Common myeloid progenitor, CD34-positive (primary cell): ENCODE data around the gene SUCLG2.

Source experiments
- CTCF ChIA-PET: fragments of 350-600 bp; sonication (Branson Sonifier 250); formaldehyde crosslinking; loops from one replicate; lab custom pipeline; 2021; ENCODE audit warnings: antibody characterized with exemption; lab: Charles Lee
- POLR2A ChIA-PET: fragments of 350-600 bp; sonication (Branson Sonifier 250); formaldehyde crosslinking; loops from one replicate; lab custom pipeline; 2021; ENCODE audit warnings: antibody characterized with exemption; lab: Charles Lee
- DNase-seq, 3 donors: peaks; one replicate each; pipeline versions ENCODE4 v3.0.0 to v3.0.0-alpha.2; 2013
- H3K27ac ChIP-seq, 2 experiments: 1 replicate in 1 of 2; 2 replicates in 1 of 2; pipeline ENCODE4 v1.7.0; 2013; ENCODE audit warnings: inconsistent platforms in 2 of 2, low read length in 2 of 2, mild to moderate bottlenecking in 2 of 2, low read depth in 1 of 2, moderate library complexity in 1 of 2; ENCODE audit not compliant: severe bottlenecking in 2 of 2, insufficient read depth in 1 of 2, poor library complexity in 1 of 2
- H3K27me3 ChIP-seq, 5 experiments: replicated peaks in 2 of 5; 1 replicate in 3 of 5; 2 replicates in 2 of 5; pipeline versions ENCODE4 v1.6.1 to v1.7.0; 2013; ENCODE audit warnings: low read length in 4 of 5, mild to moderate bottlenecking in 2 of 5, moderate library complexity in 2 of 5, inconsistent platforms in 1 of 5; ENCODE audit not compliant: insufficient read depth in 5 of 5, control insufficient read depth in 4 of 5
- H3K36me3 ChIP-seq, 4 experiments: 1 replicate in 2 of 4; 2 replicates in 2 of 4; pipeline versions ENCODE4 v1.6.1 to v1.7.0; 2013; ENCODE audit warnings: low read length in 3 of 4, control low read depth in 1 of 4, mild to moderate bottlenecking in 1 of 4; ENCODE audit not compliant: control insufficient read depth in 4 of 4, insufficient read depth in 4 of 4
- H3K4me1 ChIP-seq, 4 experiments: 1 replicate in 3 of 4; 2 replicates in 1 of 4; pipeline versions ENCODE4 v1.6.1 to v1.7.1; 2013; ENCODE audit warnings: low read length in 3 of 4, mild to moderate bottlenecking in 3 of 4, control low read depth in 1 of 4, inconsistent platforms in 1 of 4, moderate library complexity in 1 of 4; ENCODE audit not compliant: control insufficient read depth in 4 of 4, insufficient read depth in 4 of 4; ENCODE audit errors: control extremely low read depth in 1 of 4
- H3K4me3 ChIP-seq, 7 experiments: 1 replicate in 4 of 7; 2 replicates in 3 of 7; pipeline versions ENCODE4 v1.5.1 to v1.7.0; 2013; ENCODE audit warnings: mild to moderate bottlenecking in 7 of 7, low read length in 6 of 7, moderate library complexity in 6 of 7, inconsistent platforms in 2 of 7, low read depth in 2 of 7, control low read depth in 1 of 7; ENCODE audit not compliant: insufficient read depth in 4 of 7, control insufficient read depth in 1 of 7; ENCODE audit errors: extremely low read depth in 1 of 7
- H3K9me3 ChIP-seq, 5 experiments: 1 replicate in 4 of 5; 2 replicates in 1 of 5; pipeline versions ENCODE4 v1.6.1 to v1.7.1; 2013; ENCODE audit warnings: low read length in 4 of 5, mild to moderate bottlenecking in 2 of 5, inconsistent platforms in 1 of 5, low read depth in 1 of 5, moderate library complexity in 1 of 5; ENCODE audit not compliant: control insufficient read depth in 4 of 5, insufficient read depth in 2 of 5; ENCODE audit errors: control extremely low read depth in 1 of 5
- WGBS: methylation state at CpG from one replicate; pipeline ENCODE4 v1.1.5; 2013; ENCODE audit not compliant: insufficient coverage; 5-methylcytosine and 5-hydroxymethylcytosine counted together

SUCLG2 gene

GRCh38 chr3:67361770-67362169, 292.6 kb downstream of the SUCLG2 start:
- POLR2A ChIA-PET = no interaction called here
- H3K36me3 ChIP-seq = no peaks in the 10 kb centered on the region
- H3K27ac ChIP-seq = no peak overlapping the region
- peaks cover 13 to 32% (median 25%) of the 10 kb centered on the region in 4 experiments for H3K4me1 ChIP-seq
- CTCF ChIA-PET = no interaction called here
- no peak overlapping the region for H3K4me3 ChIP-seq
- no peaks in the 10 kb centered on the region for H3K9me3 ChIP-seq
- no peaks in the 10 kb centered on the region for H3K27me3 ChIP-seq
- DNase-seq = no peak

DNA sequence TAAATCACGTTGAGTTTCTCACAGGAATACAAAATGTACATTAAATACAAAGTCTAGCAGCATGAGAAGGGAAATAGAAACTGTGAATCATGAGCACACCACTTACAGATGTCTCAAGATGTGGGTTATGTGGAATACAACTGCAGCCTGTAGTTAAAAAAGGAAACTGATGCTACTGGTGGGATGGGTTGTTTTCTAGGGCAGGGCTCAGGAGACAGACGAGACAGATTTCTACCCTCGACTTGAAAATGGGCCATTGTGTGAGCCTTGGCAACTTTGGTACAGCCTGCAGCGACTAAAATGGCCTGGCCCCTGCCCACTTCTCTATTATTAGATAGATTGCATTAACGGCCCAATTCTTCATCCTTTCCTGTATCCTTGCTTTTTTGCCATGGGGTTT, 293.1 kb downstream of the SUCLG2 start:
- DNase-seq = peak in 1 of 3 donors; percentile 31
- ChIA-PET POLR2A (no interaction called here), CTCF (no interaction called here)
- H3K36me3 ChIP-seq = no peaks in the 10 kb centered on the region
- 38% methylated on average over 4 of the region's 5 CpGs for WGBS
- no peak overlapping the region for H3K4me3 ChIP-seq
- H3K4me1 ChIP-seq = peaks cover 13 to 32% (median 25%) of the 10 kb centered on the region in 4 experiments
- H3K27me3 ChIP-seq = no peaks in the 10 kb centered on the region
- no peaks in the 10 kb centered on the region for H3K9me3 ChIP-seq
- H3K27ac ChIP-seq = no peak overlapping the region

DNA sequence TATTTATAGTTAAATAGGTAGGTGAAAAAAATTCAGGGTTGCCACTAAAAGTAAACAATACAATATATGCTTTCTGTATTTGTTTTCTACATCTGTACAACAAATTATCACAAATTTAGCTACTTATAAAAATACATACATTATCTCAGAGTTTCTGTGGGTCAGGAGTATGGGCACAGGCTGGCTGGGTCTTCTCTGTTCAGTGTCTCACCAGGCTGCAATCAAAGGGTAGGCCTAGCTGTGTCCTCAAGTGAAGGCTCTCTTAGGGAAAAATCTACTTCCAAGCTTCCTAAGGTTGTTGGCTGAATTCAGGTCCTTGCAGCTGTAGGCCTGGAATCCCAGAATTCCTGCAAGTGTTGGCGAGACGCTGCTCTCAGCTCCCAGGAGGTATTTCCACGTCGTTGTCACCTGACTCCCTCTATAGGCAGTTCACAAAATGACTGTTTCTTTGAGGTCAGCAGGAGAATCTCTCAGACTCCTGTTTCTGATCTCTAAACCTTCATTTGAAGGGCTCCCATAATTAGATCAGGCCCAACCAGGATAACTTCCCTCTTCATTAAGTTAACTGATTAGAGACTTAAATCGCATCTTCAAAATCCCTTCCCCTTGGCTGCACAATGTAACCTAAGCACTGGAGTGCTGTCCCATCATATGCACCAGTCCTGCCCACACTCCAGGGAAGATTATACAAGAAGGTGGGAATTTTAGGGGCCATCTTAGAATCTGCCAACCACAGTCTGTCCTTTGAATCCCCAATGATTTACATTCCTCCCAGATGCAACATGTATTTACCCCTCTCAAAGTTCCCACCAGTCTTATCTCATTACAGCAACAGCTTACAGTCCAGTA, 296.6 kb downstream of the SUCLG2 start:
- peak in 1 of 3 donors; percentile 13 for DNase-seq
- 6% methylated on average over 4 of the region's 5 CpGs for WGBS
- no peaks in the 10 kb centered on the region for H3K9me3 ChIP-seq
- H3K4me3 ChIP-seq = no peak overlapping the region
- no peak overlapping the region for H3K27ac ChIP-seq
- peaks cover 7 to 17% (median 10%) of the 10 kb centered on the region in 4 experiments for H3K4me1 ChIP-seq
- ChIA-PET POLR2A (no interaction called here), CTCF (interaction anchor here (1.1 kb wide), 1 partner anchor 21 kb away, joined by 3 read pairs; no protein-coding TSS in a partner anchor)
- no peaks in the 10 kb centered on the region for H3K27me3 ChIP-seq
- H3K36me3 ChIP-seq = no peaks in the 10 kb centered on the region

DNA sequence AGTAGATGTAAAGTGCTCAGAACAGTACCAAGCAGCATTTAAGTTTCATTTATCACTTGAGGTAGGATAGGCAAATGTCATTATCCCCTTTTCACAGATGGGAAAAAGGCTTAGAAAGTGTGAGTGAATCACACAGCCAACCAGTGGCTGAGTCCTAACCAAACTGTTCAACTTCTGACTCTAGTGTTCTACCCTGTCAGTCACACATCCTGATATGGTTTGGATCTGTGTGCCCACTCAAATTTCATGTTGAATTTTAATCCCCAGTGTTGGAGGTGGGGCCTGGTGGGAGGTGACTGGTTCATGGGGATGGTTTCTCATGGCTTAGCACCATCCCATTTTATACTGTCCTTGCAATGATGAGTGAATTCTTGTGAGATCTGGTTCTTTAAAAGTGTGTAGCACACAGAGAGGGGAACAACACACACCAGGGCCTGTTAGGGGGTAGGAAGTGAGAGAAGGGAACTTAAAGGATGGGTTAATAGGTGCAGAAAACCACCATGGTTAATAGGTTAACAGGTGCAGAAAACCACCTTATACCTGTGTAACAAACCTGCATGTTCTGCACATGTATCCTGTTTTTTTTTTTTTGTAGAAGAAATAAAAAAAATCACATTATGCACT, 304.7 kb downstream of the SUCLG2 start:
- Histone ChIP-seq H3K9me3 (no peaks in the 10 kb centered on the region), H3K27me3 (no peaks in the 10 kb centered on the region), H3K27ac (no peak overlapping the region), H3K4me1 (no peaks in the 10 kb centered on the region), H3K36me3 (no peaks in the 10 kb centered on the region), H3K4me3 (no peak overlapping the region)
- CTCF ChIA-PET = no interaction called here
- POLR2A ChIA-PET = no interaction called here
- no peak for DNase-seq

DNA sequence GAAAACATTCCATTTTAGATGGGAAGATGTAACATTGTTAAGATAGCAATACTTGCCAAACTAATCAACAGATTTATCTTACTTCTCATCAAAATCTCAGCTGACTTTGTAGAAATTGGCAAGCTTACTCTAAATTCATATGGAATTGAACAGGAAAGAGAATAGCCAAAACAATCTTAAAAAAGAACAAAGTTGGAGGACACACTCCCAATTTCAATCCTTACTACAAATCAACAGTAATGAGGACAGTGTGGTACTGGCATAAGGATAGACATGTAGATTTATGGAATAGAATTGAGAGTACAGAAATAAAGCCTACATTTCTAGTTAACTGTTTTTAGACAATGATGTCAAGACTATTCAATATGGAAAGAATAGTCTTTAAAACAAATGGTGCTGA, 308.3 kb downstream of the SUCLG2 start:
- CTCF ChIA-PET = no interaction called here
- no peak for DNase-seq
- Histone ChIP-seq H3K4me1 (no peaks in the 10 kb centered on the region), H3K9me3 (no peaks in the 10 kb centered on the region), H3K27me3 (no peaks in the 10 kb centered on the region), H3K4me3 (no peak overlapping the region), H3K27ac (no peak overlapping the region), H3K36me3 (no peaks in the 10 kb centered on the region)
- POLR2A ChIA-PET = no interaction called here

- H3K27ac ChIP-seq = no peak overlapping the region
- no peaks in the 10 kb centered on the region for H3K27me3 ChIP-seq
- no peak overlapping the region for H3K4me3 ChIP-seq
- peaks cover 0 to 8% (median 5%) of the 10 kb centered on the region in 4 experiments for H3K4me1 ChIP-seq
- ChIA-PET CTCF (no interaction called here), POLR2A (no interaction called here)
- no peaks in the 10 kb centered on the region for H3K36me3 ChIP-seq
- peak; percentile 9 to 56 (median 52) for DNase-seq
- WGBS = 0% methylated on average over 1 of the region's 2 CpGs
- peaks cover 0 to 13% (median 4%) of the 10 kb centered on the region in 5 experiments for H3K9me3 ChIP-seq
Observed at GRCh38 chr3:67335813-67336212, 318.6 kb downstream of the SUCLG2 start.

DNA sequence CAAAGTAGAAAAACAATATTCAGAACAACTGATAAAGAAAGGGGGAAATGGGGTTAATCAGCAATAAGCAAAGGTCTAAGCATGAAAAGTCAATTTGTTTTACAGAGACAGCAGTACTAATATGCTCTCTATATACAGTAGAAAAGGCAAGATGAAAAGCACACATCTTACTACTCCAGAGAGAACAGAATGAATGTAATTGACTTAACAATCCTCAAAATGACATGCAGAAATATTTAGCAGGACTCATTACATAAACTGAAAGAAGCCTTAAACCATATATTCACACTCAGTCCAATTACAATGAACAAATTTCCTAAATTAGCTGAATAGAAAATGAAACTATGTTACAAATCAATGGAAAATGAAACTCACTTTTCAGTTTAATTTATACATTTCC, 319.8 kb downstream of the SUCLG2 start:
- no peak overlapping the region for H3K27ac ChIP-seq
- H3K36me3 ChIP-seq = no peaks in the 10 kb centered on the region
- no peak overlapping the region for H3K4me3 ChIP-seq
- peaks cover 0 to 8% (median 5%) of the 10 kb centered on the region in 4 experiments for H3K4me1 ChIP-seq
- CTCF ChIA-PET = no interaction called here
- POLR2A ChIA-PET = no interaction called here
- no peak for DNase-seq
- H3K9me3 ChIP-seq = peaks cover 0 to 7% (median 2%) of the 10 kb centered on the region in 5 experiments
- H3K27me3 ChIP-seq = no peaks in the 10 kb centered on the region
